K562 (cell line): ENCODE data around the gene LUC7L3.

Experiments used
- RBM17 ChIP-seq: fragments of 200-400 bp; formaldehyde crosslinking; IDR thresholded peaks from 2 replicates; pipeline ENCODE4 v1.6.1; 2017; ENCODE audit warnings: low read depth, mild to moderate bottlenecking, low read length, borderline replicate concordance
- ZNF76 ChIP-seq: fragments of 250-450 bp; sonication (Bioruptor Pico); IDR thresholded peaks from 2 replicates; pipeline ENCODE4 v1.4.0; 2020; ENCODE audit warnings: mild to moderate bottlenecking, moderate library complexity, borderline replicate concordance

- TF ChIP-seq RBM17 (no peak), ZNF76 (no peak)
Observed at GRCh38 chr17:50764734-50765149, 45.3 kb downstream of the LUC7L3 start.
